Measurements from ENCODE around the gene SLC29A1.

SLC29A1 gene

GRCh38 chr6:44276667-44277640, 53.6 kb downstream of the SLC29A1 start:
- H3K18ac ChIP-seq (ENCODE audit: low read length) = no peak overlapping the region
- H3K4me1 ChIP-seq (ENCODE audit: control insufficient read depth in 2 of 2, insufficient read depth in 1 of 2, low read depth in 1 of 2, low read length in 2 of 2) = peaks cover under 1 to 4% of the 10 kb centered on the region in 2 donors
- peaks cover 2% of the 10 kb centered on the region for H3K79me1 ChIP-seq (ENCODE audit: low read depth, low read length)
- H3K4ac ChIP-seq (ENCODE audit: low read length) = no peak overlapping the region
- H3K4me2 ChIP-seq (ENCODE audit: insufficient read depth, low read length, poor library complexity, severe bottlenecking) = no peak overlapping the region
- peaks cover 0 to 2% of the 10 kb centered on the region in 2 donors for H3K9me3 ChIP-seq (replicated peaks in 1 of 2; ENCODE audit: control insufficient read depth in 2 of 2, insufficient read depth in 1 of 2, low read depth in 1 of 2, low read length in 2 of 2)
- no peak overlapping the region for H3K14ac ChIP-seq (ENCODE audit: low read length)
- DNase-seq (ENCODE audit: low spot score) = no peak
- H2AFZ ChIP-seq (ENCODE audit: low read length) = no peak overlapping the region
- H3K9ac ChIP-seq (ENCODE audit: low read depth, low read length, poor library complexity) = no peak overlapping the region
- H2BK5ac ChIP-seq (ENCODE audit: low read length) = no peak overlapping the region
- no peak overlapping the region for H4K91ac ChIP-seq (ENCODE audit: low read depth, low read length, poor library complexity)
- no peak overlapping the region for H3K4me3 ChIP-seq (ENCODE audit: low read length in 2 of 2)
- peaks cover 0 to 3% (median 0%) of the 10 kb centered on the region in 3 experiments for H3K27me3 ChIP-seq (ENCODE audit: control insufficient read depth in 3 of 3, insufficient read depth in 3 of 3, low read depth in 1 of 3, low read length in 3 of 3)
- H3K36me3 ChIP-seq (replicated peaks in 1 of 2; ENCODE audit: control insufficient read depth in 2 of 2, insufficient read depth in 2 of 2, low read length in 2 of 2) = peaks cover 2 to 20% of the 10 kb centered on the region in 2 donors
- no peak overlapping the region for H2AK5ac ChIP-seq (ENCODE audit: low read depth, low read length)
- no peak overlapping the region for H2BK12ac ChIP-seq (ENCODE audit: low read length)
- no peak overlapping the region for H4K8ac ChIP-seq (ENCODE audit: low read depth, low read length)
- no peak overlapping the region for H2BK120ac ChIP-seq (ENCODE audit: low read depth, low read length)
- WGBS, 2 donors (ENCODE audit: extremely low coverage in 2 of 2, insufficient read length in 2 of 2, insufficient replicate concordance in 1 of 2) = no CpG with 5 or more reads among the region's 23 CpGs
- no peak overlapping the region for H3K23ac ChIP-seq (ENCODE audit: low read depth, low read length, poor library complexity)
- H3K27ac ChIP-seq (replicated peaks; ENCODE audit: low read length) = no peak overlapping the region
- H2BK15ac ChIP-seq (ENCODE audit: low read length) = no peak overlapping the region

GRCh38 chr6:44277763-44278162, 54.4 kb downstream of the SLC29A1 start:
- H4K91ac ChIP-seq (ENCODE audit: low read depth, low read length, poor library complexity) = no peak overlapping the region
- no peak overlapping the region for H2AFZ ChIP-seq (ENCODE audit: low read length)
- H3K9me3 ChIP-seq (replicated peaks in 1 of 2; ENCODE audit: control insufficient read depth in 2 of 2, insufficient read depth in 1 of 2, low read depth in 1 of 2, low read length in 2 of 2) = peaks cover 0 to 2% of the 10 kb centered on the region in 2 donors
- peak overlapping the region; percentile 45 for H3K9ac ChIP-seq (ENCODE audit: low read depth, low read length, poor library complexity)
- no peak overlapping the region for H3K4me3 ChIP-seq (ENCODE audit: low read length in 2 of 2)
- H3K27me3 ChIP-seq (ENCODE audit: control insufficient read depth in 3 of 3, insufficient read depth in 3 of 3, low read depth in 1 of 3, low read length in 3 of 3) = peaks cover 0 to 3% (median 0%) of the 10 kb centered on the region in 3 experiments
- no peak overlapping the region for H3K4me2 ChIP-seq (ENCODE audit: insufficient read depth, low read length, poor library complexity, severe bottlenecking)
- no peak overlapping the region for H2BK120ac ChIP-seq (ENCODE audit: low read depth, low read length)
- H3K36me3 ChIP-seq (replicated peaks in 1 of 2; ENCODE audit: control insufficient read depth in 2 of 2, insufficient read depth in 2 of 2, low read length in 2 of 2) = peaks cover 2 to 18% of the 10 kb centered on the region in 2 donors
- peaks cover 0 to 2% of the 10 kb centered on the region in 2 donors for H3K4me1 ChIP-seq (ENCODE audit: control insufficient read depth in 2 of 2, insufficient read depth in 1 of 2, low read depth in 1 of 2, low read length in 2 of 2)
- H3K27ac ChIP-seq (replicated peaks; ENCODE audit: low read length) = no peak overlapping the region
- no peak overlapping the region for H2BK12ac ChIP-seq (ENCODE audit: low read length)
- no peak overlapping the region for H3K4ac ChIP-seq (ENCODE audit: low read length)
- peak overlapping the region; percentile 86 for H3K14ac ChIP-seq (ENCODE audit: low read length)
- DNase-seq (ENCODE audit: low spot score) = no peak
- no CpG with 5 or more reads among the region's 7 CpGs for WGBS, 2 donors (ENCODE audit: extremely low coverage in 2 of 2, insufficient read length in 2 of 2, insufficient replicate concordance in 1 of 2)
- H2BK15ac ChIP-seq (ENCODE audit: low read length) = no peak overlapping the region
- H3K23ac ChIP-seq (ENCODE audit: low read depth, low read length, poor library complexity) = peak overlapping the region; percentile 20
- no peak overlapping the region for H4K8ac ChIP-seq (ENCODE audit: low read depth, low read length)
- H2BK5ac ChIP-seq (ENCODE audit: low read length) = no peak overlapping the region
- H3K18ac ChIP-seq (ENCODE audit: low read length) = no peak overlapping the region
- H3K79me1 ChIP-seq (ENCODE audit: low read depth, low read length) = peaks cover 2% of the 10 kb centered on the region
- H2AK5ac ChIP-seq (ENCODE audit: low read depth, low read length) = no peak overlapping the region

- DNase-seq (ENCODE audit: low spot score) = no peak
- Histone ChIP-seq H2BK12ac (ENCODE audit: low read length) (peak overlapping the region; percentile 78), H2BK120ac (ENCODE audit: low read depth, low read length) (no peak overlapping the region), H2AFZ (ENCODE audit: low read length) (no peak overlapping the region), H3K23ac (ENCODE audit: low read depth, low read length, poor library complexity) (peak overlapping the region; percentile 20), H4K91ac (ENCODE audit: low read depth, low read length, poor library complexity) (no peak overlapping the region), H3K27me3 (ENCODE audit: control insufficient read depth in 3 of 3, insufficient read depth in 3 of 3, low read depth in 1 of 3, low read length in 3 of 3) (no peaks in the 10 kb centered on the region), H3K18ac (ENCODE audit: low read length) (no peak overlapping the region), H3K9ac (ENCODE audit: low read depth, low read length, poor library complexity) (no peak overlapping the region), H3K4me1 (ENCODE audit: control insufficient read depth in 2 of 2, insufficient read depth in 1 of 2, low read depth in 1 of 2, low read length in 2 of 2) (no peaks in the 10 kb centered on the region), H3K4me2 (ENCODE audit: insufficient read depth, low read length, poor library complexity, severe bottlenecking) (no peak overlapping the region), H4K8ac (ENCODE audit: low read depth, low read length) (no peak overlapping the region), H2BK5ac (ENCODE audit: low read length) (no peak overlapping the region), H3K14ac (ENCODE audit: low read length) (no peak overlapping the region), H2AK5ac (ENCODE audit: low read depth, low read length) (no peak overlapping the region), H3K36me3 (replicated peaks in 1 of 2; ENCODE audit: control insufficient read depth in 2 of 2, insufficient read depth in 2 of 2, low read length in 2 of 2) (peaks cover 0 to 13% of the 10 kb centered on the region in 2 donors), H3K79me1 (ENCODE audit: low read depth, low read length) (peaks cover 2% of the 10 kb centered on the region), H3K27ac (replicated peaks; ENCODE audit: low read length) (no peak overlapping the region), H3K9me3 (replicated peaks in 1 of 2; ENCODE audit: control insufficient read depth in 2 of 2, insufficient read depth in 1 of 2, low read depth in 1 of 2, low read length in 2 of 2) (peaks cover 0 to 2% of the 10 kb centered on the region in 2 donors), H2BK15ac (ENCODE audit: low read length) (no peak overlapping the region), H3K4ac (ENCODE audit: low read length) (no peak overlapping the region), H3K4me3 (ENCODE audit: low read length in 2 of 2) (no peak overlapping the region)
- no CpG with 5 or more reads among the region's 3 CpGs for WGBS, 2 donors (ENCODE audit: extremely low coverage in 2 of 2, insufficient read length in 2 of 2, insufficient replicate concordance in 1 of 2)
Measured at GRCh38 chr6:44278315-44278714, 54.9 kb downstream of the SLC29A1 start.

Measured in neuronal stem cell (in vitro differentiated cells).